ENCODE results near the gene EMC10. TPM values are rescaled to one million over a fixed set of nuclear protein-coding genes. Genes with fewer than 3 reads are reported as not detected.

EMC10 gene
- total RNA-seq, 1 experiment from 2014 or later, result 109 TPM

DNA sequence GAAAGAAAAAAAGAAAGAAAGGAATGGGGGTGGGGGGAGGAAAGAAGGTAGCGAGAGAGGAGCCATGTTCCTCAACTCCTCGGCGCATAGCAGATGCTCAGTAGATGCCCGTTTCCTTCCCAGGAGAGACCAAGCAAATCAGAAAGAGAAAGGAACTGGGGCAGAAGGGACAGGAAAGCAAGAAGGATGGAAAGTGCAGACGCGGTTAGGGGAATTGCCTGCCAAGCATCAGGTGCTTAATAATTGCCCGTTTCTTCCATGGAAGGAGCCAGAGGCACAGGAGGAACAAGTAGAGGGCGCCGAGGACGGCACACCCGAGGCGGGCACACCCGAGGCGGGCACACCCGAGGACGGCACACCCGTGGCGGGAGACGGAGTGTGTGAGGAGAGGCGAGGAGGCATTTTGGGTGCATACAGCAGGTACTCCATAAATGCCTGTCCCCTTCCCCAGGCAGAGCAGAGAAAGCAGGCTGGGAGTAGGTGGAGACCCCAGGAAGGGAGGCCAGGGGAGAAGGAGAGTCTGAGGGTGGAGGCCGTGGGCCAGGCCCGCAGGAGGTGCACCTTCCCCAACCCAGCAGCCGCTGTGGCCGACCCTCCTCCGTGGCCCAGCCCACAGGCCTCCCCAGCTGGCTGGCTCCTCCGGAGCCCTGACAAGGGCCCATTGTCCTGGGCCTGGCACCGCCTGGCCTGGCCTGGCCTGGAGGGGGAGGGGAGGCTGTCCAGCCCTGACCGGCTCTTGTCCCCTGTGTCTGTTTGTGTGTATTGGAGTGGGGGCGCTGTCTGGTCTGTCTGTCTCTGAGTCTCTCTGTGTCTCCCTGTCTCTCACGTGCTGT, 20.1 kb downstream of the EMC10 start:
- Histone ChIP-seq H3K79me1 (ENCODE audit: insufficient read depth, low read depth, low read length, poor library complexity, severe bottlenecking) (no peaks in the 10 kb centered on the region), H2BK12ac (ENCODE audit: insufficient read length, low read depth, low read length) (no peak overlapping the region), H3K27ac (ENCODE audit: insufficient read length, low read depth, low read length) (no peak overlapping the region), H2AFZ (ENCODE audit: low read length) (no peak overlapping the region), H3T11ph (ENCODE audit: low read length) (no peak overlapping the region), H4K5ac (ENCODE audit: insufficient read length, low read depth, low read length) (no peak overlapping the region), H3K9ac (ENCODE audit: extremely low read depth, insufficient read length, low read length) (no peak overlapping the region), H4K91ac (ENCODE audit: insufficient read length, low read depth, low read length) (no peak overlapping the region), H3K9me3 (ENCODE audit: control insufficient read depth, low read depth, low read length) (no peaks in the 10 kb centered on the region), H4K20me1 (ENCODE audit: control insufficient read depth, insufficient read depth, insufficient read length) (no peaks in the 10 kb centered on the region), H4K8ac (replicated peaks; ENCODE audit: insufficient read length, low read depth, low read length) (no peak overlapping the region), H3K56ac (ENCODE audit: insufficient read length, low read depth, low read length) (no peak overlapping the region), H3K4me1 (ENCODE audit: insufficient read depth, low read length) (peaks cover 4% of the 10 kb centered on the region; the same call in 1 of the 2 replicates), H3K18ac (ENCODE audit: insufficient read length, low read depth, low read length) (no peak overlapping the region), H3K23ac (ENCODE audit: insufficient read length, low read depth, low read length) (no peak overlapping the region), H3K4ac (ENCODE audit: low read depth, low read length) (no peak overlapping the region), H3K27me3 (ENCODE audit: insufficient read depth, low read length) (peaks cover 30% of the 10 kb centered on the region; the same call in 1 of the 2 replicates), H3K79me2 (ENCODE audit: insufficient read depth, low read length) (no peaks in the 10 kb centered on the region), H2BK15ac (ENCODE audit: low read depth, low read length) (no peak overlapping the region), H2BK20ac (ENCODE audit: low read depth, low read length, poor library complexity, severe bottlenecking) (no peak overlapping the region), H3K23me2 (ENCODE audit: insufficient read length, low read depth, low read length, poor library complexity, severe bottlenecking) (peaks cover 8% of the 10 kb centered on the region), H2BK5ac (ENCODE audit: insufficient read length, low read length) (no peak overlapping the region), H3K4me2 (ENCODE audit: insufficient read depth, insufficient read length, low read length) (no peak overlapping the region), H2AK5ac (ENCODE audit: insufficient read length, low read length) (no peak overlapping the region), H2BK120ac (ENCODE audit: low read depth, low read length, poor library complexity, severe bottlenecking) (no peak overlapping the region), H3K14ac (ENCODE audit: insufficient read depth, low read length) (no peak overlapping the region)
- peaks cover 56% of the 10 kb centered on the region for H3K27me3 Mint-ChIP-seq (ENCODE audit: low read depth)
- no CpG with 5 or more reads among the region's 30 CpGs for WGBS (ENCODE audit: extremely low coverage, insufficient read length, low lambda C conversion rate)
- H3K9me3 Mint-ChIP-seq, result peaks cover 2% of the 10 kb centered on the region in 2 experiments; a peak in 1 of 5 replicates
- no peak for TF ChIP-seq CTCF (conservative IDR thresholded peaks at IDR 0.05)
- peak overlapping the region in 1 of 2 experiments; percentile 8; a peak in 2 of 5 replicates for H3K4me3 Mint-ChIP-seq
- H3K27ac Mint-ChIP-seq, result peak overlapping the region in 1 of 3 experiments; percentile 49; a peak in 1 of 7 replicates
- H3K4me1 Mint-ChIP-seq, result peaks cover 10 to 18% of the 10 kb centered on the region in 2 experiments
- H3K36me3 Mint-ChIP-seq (ENCODE audit: insufficient read depth in 1 of 3, low read depth in 3 of 3), result no peaks in the 10 kb centered on the region; a peak in 1 of 7 replicates
- DNase-seq, result peak; percentile 71
